ENCODE measurements around the gene FBLN1.

GRCh38 chr22:45516923-45517675 is 14.4 kb downstream of the FBLN1 start:
- TF ChIP-seq ISL1 (CRISPR knock-in tag; IDR thresholded peaks at IDR 0.05) (no peak), PATZ1 (CRISPR knock-in tag; IDR thresholded peaks at IDR 0.05; ENCODE audit: borderline replicate concordance) (no peak), ZFP30 (CRISPR knock-in tag; IDR thresholded peaks at IDR 0.05) (no peak), GLIS3 (CRISPR knock-in tag; IDR thresholded peaks at IDR 0.05) (no peak), ZNF565 (CRISPR knock-in tag; conservative IDR thresholded peaks at IDR 0.05; ENCODE audit: low read depth) (no peak)
